ENCODE results near the gene LRRC75A. TPM values are rescaled to one million over a fixed set of nuclear protein-coding genes. Genes with fewer than 3 reads are reported as not detected.

Gene LRRC75A
- total RNA-seq, 1 donor from 2014 or later: 1.8 TPM

DNA sequence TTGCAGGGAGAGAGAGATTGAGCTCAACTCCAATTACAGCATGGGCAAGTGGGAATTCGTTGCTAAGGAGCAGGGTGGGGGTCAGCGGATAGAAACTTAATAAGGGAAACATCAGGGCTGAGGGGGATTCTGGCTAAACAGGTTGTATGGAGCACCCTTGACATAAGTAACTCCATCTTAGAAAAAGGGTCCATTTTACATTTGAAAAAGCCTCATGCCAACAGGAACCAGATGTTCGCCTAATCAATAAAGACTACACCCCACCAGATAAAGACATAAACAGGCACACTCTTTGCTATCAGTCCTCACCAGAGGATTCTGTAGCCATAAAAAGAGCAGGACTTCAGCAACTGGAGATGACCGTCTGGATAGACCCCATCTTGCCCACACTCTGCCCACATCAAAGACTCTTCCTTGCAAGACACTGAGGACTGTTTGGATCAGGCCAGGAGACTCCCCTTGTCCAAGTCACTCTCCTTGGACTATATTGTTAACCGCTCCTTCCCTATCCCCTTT, 1.6 kb upstream of the LRRC75A start:
- H3K27ac Mint-ChIP-seq (ENCODE audit: unreplicated experiment): no peak overlapping the region
- H3K9me3 Mint-ChIP-seq (ENCODE audit: unreplicated experiment): no peaks in the 10 kb centered on the region
- TF ChIP-seq, protein P1, sequence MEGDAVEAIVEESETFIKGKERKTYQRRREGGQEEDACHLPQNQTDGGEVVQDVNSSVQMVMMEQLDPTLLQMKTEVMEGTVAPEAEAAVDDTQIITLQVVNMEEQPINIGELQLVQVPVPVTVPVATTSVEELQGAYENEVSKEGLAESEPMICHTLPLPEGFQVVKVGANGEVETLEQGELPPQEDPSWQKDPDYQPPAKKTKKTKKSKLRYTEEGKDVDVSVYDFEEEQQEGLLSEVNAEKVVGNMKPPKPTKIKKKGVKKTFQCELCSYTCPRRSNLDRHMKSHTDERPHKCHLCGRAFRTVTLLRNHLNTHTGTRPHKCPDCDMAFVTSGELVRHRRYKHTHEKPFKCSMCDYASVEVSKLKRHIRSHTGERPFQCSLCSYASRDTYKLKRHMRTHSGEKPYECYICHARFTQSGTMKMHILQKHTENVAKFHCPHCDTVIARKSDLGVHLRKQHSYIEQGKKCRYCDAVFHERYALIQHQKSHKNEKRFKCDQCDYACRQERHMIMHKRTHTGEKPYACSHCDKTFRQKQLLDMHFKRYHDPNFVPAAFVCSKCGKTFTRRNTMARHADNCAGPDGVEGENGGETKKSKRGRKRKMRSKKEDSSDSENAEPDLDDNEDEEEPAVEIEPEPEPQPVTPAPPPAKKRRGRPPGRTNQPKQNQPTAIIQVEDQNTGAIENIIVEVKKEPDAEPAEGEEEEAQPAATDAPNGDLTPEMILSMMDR (IDR thresholded peaks at IDR 0.05): no peak
- no peak for DNase-seq (ENCODE audit: extremely low spot score, unreplicated experiment)
- H3K36me3 Mint-ChIP-seq (ENCODE audit: unreplicated experiment): no peaks in the 10 kb centered on the region
- H3K4me3 Mint-ChIP-seq (ENCODE audit: unreplicated experiment): no peak overlapping the region
- peaks cover 51% of the 10 kb centered on the region for H3K27me3 Mint-ChIP-seq (ENCODE audit: unreplicated experiment)
- H3K4me1 Mint-ChIP-seq (ENCODE audit: unreplicated experiment): peaks cover 5% of the 10 kb centered on the region

DNA sequence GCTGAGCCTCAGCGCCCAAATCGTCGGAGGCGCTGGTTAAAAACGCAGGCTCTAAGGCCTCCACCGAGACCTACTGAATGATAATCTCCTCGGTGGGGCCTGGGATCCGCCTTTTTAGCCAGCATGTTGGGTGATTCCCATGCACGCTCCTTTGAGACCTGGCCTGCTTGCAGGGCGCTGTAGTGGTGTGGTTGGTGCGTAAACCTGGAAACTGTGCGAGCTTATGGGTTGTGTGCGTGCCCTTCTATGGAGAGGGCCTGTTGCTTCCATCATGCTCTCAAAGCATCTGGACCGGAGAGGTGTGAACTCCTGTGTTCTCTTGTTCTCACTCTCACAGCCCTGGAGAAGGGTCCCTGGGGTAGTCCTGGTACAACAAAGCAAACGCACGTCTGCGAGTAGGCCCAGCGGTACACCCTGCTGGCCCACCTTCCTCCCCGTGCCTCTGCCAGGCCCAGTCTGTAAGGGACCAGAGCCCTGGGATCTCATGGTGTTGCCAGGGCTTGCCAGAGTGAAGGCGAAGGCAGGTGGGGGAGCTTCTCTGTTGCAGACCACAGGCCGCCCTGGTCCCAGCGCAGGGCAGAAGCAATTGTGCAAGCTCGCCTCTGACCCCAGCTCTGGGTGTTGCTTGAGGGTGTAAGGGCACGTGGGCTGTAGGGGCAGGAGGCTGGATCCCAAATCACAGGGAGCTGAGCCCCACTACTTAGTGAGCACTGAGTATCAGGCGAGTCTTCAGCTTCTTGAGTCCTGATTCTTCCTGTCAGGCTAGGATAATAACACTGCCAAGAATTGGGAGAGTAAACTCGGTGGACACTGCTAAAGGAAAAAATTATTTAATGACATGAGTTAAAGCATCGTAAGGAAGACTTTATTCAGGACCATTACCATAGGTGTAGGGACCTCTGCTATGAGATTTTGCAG, 879 bp upstream of the LRRC75A start:
- Mint-ChIP-seq H3K4me3 (ENCODE audit: unreplicated experiment) (peak overlapping the region; percentile 73), H3K36me3 (ENCODE audit: unreplicated experiment) (no peaks in the 10 kb centered on the region), H3K27me3 (ENCODE audit: unreplicated experiment) (peaks cover 45% of the 10 kb centered on the region)

DNA sequence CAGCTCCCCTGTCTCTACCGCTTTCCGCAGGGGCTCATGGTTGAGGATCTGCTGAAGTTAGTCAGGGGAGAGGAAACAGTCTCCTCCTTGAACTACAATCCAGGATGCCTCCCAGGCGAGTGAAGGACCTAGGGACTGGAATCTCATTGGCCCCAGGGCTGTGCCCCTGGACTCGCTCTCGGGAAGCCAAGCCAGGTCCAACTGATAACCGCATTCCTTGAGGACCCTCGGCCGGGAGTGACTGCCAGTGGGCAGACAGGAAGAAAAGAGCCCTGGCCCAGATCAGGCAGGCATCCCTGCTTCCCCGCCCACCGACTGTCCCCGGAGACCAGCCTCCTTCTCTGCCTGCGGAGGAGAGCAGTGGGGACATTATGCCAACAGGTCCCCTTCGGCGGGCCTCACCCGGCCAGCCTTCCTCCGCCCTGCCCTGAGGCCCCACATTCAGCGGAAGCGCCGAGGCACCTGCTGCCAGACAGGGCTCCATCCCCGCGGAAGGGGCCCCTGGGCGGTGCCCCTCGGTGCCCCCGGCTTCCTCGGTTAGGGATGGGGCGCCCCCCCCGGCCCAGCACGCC, 776 bp downstream of the LRRC75A start:
- Mint-ChIP-seq H3K27me3 (ENCODE audit: unreplicated experiment) (peaks cover 36% of the 10 kb centered on the region), H3K4me3 (ENCODE audit: unreplicated experiment) (peak overlapping the region; percentile 66), H3K4me1 (ENCODE audit: unreplicated experiment) (peaks cover 18% of the 10 kb centered on the region), H3K9me3 (ENCODE audit: unreplicated experiment) (no peaks in the 10 kb centered on the region), H3K36me3 (ENCODE audit: unreplicated experiment) (no peaks in the 10 kb centered on the region), H3K27ac (ENCODE audit: unreplicated experiment) (no peak overlapping the region)
- TF ChIP-seq, protein P1 (IDR thresholded peaks at IDR 0.05): no peak
- DNase-seq (ENCODE audit: extremely low spot score, unreplicated experiment): no peak

More for the DNA sequence above, 879 bp upstream of the LRRC75A start:
- no peak for DNase-seq (ENCODE audit: extremely low spot score, unreplicated experiment)
- TF ChIP-seq, protein P1 (IDR thresholded peaks at IDR 0.05): no peak
- no peak overlapping the region for H3K27ac Mint-ChIP-seq (ENCODE audit: unreplicated experiment)
- H3K9me3 Mint-ChIP-seq (ENCODE audit: unreplicated experiment): no peaks in the 10 kb centered on the region
- peaks cover 5% of the 10 kb centered on the region for H3K4me1 Mint-ChIP-seq (ENCODE audit: unreplicated experiment)

DNA sequence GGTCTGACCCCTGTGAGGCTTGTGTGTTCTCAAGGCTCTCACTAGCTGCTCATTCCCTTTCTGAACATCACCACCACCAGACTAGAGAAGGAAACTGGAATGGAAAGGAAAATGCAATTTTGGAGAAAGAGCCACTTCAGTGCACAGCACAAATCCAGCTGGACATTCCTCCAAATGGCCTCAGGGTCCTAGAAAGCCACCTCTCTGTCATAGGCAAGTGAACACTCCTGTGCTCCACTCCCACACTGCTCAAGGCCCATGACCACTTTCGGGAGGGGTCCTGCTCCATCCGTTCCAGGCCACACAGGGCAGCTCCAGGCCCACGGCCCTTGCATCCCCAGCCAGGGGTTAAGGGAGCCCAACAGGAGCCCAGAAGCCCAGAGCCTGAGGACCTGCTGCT, 2.6 kb downstream of the LRRC75A start:
- DNase-seq (ENCODE audit: extremely low spot score, unreplicated experiment): no peak

More for the DNA sequence above, 2.6 kb downstream of the LRRC75A start:
- Mint-ChIP-seq H3K4me3 (ENCODE audit: unreplicated experiment) (no peak overlapping the region), H3K4me1 (ENCODE audit: unreplicated experiment) (peaks cover 29% of the 10 kb centered on the region), H3K36me3 (ENCODE audit: unreplicated experiment) (no peaks in the 10 kb centered on the region), H3K27me3 (ENCODE audit: unreplicated experiment) (peaks cover 19% of the 10 kb centered on the region), H3K9me3 (ENCODE audit: unreplicated experiment) (no peaks in the 10 kb centered on the region), H3K27ac (ENCODE audit: unreplicated experiment) (no peak overlapping the region)
- TF ChIP-seq, protein P1 (IDR thresholded peaks at IDR 0.05): no peak
